CD4-positive, alpha-beta memory T cell (primary cell): ENCODE data around the gene TOE1. TPM values are rescaled to one million over a fixed set of nuclear protein-coding genes. Genes with fewer than 3 reads are reported as not detected.
"Not testable (repeated sequence)": the region's sequence is repeated elsewhere in the genome, so short reads cannot be mapped to it uniquely, and the experiment has no call there.

Source experiments
- CTCF ChIA-PET: fragments of 350-600 bp; sonication (Branson Sonifier 250); formaldehyde crosslinking; loops from one replicate; lab custom pipeline; 2021; ENCODE audit warnings: inconsistent platforms; ENCODE audit not compliant: partially characterized antibody; lab: Charles Lee
- POLR2A ChIA-PET: fragments of 350-600 bp; sonication (Branson Sonifier 250); formaldehyde crosslinking; loops from one replicate; lab custom pipeline; 2021; ENCODE audit not compliant: partially characterized antibody; lab: Charles Lee
- DNase-seq, 5 donors: peaks; one replicate each; pipeline versions ENCODE4 v3.0.0 to v3.0.0-alpha.2; 2020 to 2022; ENCODE audit warnings: mixed read lengths in 1 of 5
- H3K27ac ChIP-seq: one replicate; pipeline ENCODE4 v1.7.0; 2013; ENCODE audit warnings: low read depth, low read length
- H3K27me3 ChIP-seq: 2 replicates; pipeline ENCODE4 v1.7.0; 2013; ENCODE audit warnings: mild to moderate bottlenecking, low read length, moderate library complexity; ENCODE audit not compliant: insufficient read depth
- H3K36me3 ChIP-seq: 2 replicates; pipeline ENCODE4 v1.7.0; 2013; ENCODE audit warnings: mild to moderate bottlenecking, low read length, moderate library complexity; ENCODE audit not compliant: insufficient read depth
- H3K4me1 ChIP-seq: 2 replicates; pipeline ENCODE4 v1.7.0; 2013; ENCODE audit warnings: mild to moderate bottlenecking, low read length, moderate library complexity; ENCODE audit not compliant: insufficient read depth
- H3K4me3 ChIP-seq, 2 donors: one replicate each; pipeline ENCODE4 v1.7.0; 2013; ENCODE audit warnings: low read length in 2 of 2, mild to moderate bottlenecking in 1 of 2
- H3K9me3 ChIP-seq, 2 donors: one replicate each; pipeline ENCODE4 v1.7.0; 2013; ENCODE audit warnings: low read length in 2 of 2, control low read depth in 1 of 2; ENCODE audit not compliant: control insufficient read depth in 1 of 2
- H3K27ac Mint-ChIP-seq, 7 donors: one replicate each; pipeline ENCODE4 v1.8.0; 2020 to 2021; ENCODE audit warnings: mixed read lengths in 7 of 7, mild to moderate bottlenecking in 6 of 7, inconsistent platforms in 3 of 7, moderate library complexity in 3 of 7
- H3K27me3 Mint-ChIP-seq, 2 donors: one replicate each; pipeline ENCODE4 v1.8.0; 2020 to 2021; ENCODE audit warnings: mixed read lengths in 2 of 2
- H3K36me3 Mint-ChIP-seq, 2 donors: one replicate each; pipeline ENCODE4 v1.8.0; 2020 to 2021; ENCODE audit warnings: mixed read lengths in 2 of 2, inconsistent platforms in 1 of 2, mild to moderate bottlenecking in 1 of 2
- H3K4me1 Mint-ChIP-seq, 4 donors: one replicate each; pipeline ENCODE4 v1.8.0; 2020 to 2021; ENCODE audit warnings: mixed read lengths in 4 of 4, mild to moderate bottlenecking in 1 of 4
- H3K4me3 Mint-ChIP-seq, 8 donors: one replicate each; pipeline ENCODE4 v1.8.0; 2020 to 2021; ENCODE audit warnings: mixed read lengths in 8 of 8, mild to moderate bottlenecking in 7 of 8, moderate library complexity in 6 of 8, inconsistent platforms in 3 of 8
- H3K9me3 Mint-ChIP-seq, 8 donors: one replicate each; pipeline ENCODE4 v1.8.0; 2020 to 2021; ENCODE audit warnings: mixed read lengths in 8 of 8, mild to moderate bottlenecking in 5 of 8, inconsistent platforms in 3 of 8, moderate library complexity in 1 of 8
- intact Hi-C: fragments of 100-400 bp; cut with micrococcal nuclease; formaldehyde crosslinking; loops from one replicate; pipeline ENCODE4 v1.15.1; 2023
- polyA plus RNA-seq, 2 donors: library from polyadenylated mRNA; unstranded; fragments of 300-500 nt; fragmentation: Illumina TruSeq; gene quantifications; one replicate each; pipeline ENCODE4 v1.2.3, GENCODE V29; 2021
- total RNA-seq, 2 experiments: library from RNA; stranded (reverse); gene quantifications; one replicate each; pipeline ENCODE4 v1.2.3, GENCODE V29; 2021

Gene TOE1
- total and polyA plus RNA-seq, 4 experiments from 2014 or later: 6.1 to 18.9 (median 15.8) TPM

DNA sequence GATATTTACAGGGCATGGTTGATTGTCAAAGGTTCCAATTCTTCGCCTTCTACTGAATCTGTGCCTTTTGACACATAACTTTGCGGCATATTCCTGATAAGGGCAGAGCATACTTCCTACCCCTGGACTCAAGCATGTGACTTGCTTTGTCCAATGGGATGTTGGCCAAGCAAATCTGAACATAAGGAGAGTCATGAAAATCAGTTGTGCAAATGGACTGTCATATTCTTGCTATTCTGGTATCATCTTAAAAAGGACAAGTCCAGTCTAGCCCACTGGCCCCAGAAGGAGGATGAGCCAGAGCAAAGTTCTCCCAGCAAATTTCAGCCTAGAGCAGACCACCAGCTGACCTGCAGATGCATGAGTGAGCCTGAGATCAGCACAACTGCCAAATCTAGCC is 41.3 kb downstream of the TOE1 start:
- no peak overlapping the region for H3K27ac ChIP-seq
- H3K27me3 Mint-ChIP-seq: no peaks in the 10 kb centered on the region
- no peak for DNase-seq
- no peak overlapping the region for H3K4me3 Mint-ChIP-seq
- H3K27ac Mint-ChIP-seq: no peak overlapping the region
- intact Hi-C loops: no loop called here
- H3K9me3 ChIP-seq: no peaks in the 10 kb centered on the region
- no peak overlapping the region for H3K4me3 ChIP-seq
- H3K36me3 Mint-ChIP-seq: no peaks in the 10 kb centered on the region
- H3K27me3 ChIP-seq: no peaks in the 10 kb centered on the region
- H3K9me3 Mint-ChIP-seq: no peaks in the 10 kb centered on the region
- H3K4me1 ChIP-seq: no peaks in the 10 kb centered on the region
- H3K36me3 ChIP-seq: no peaks in the 10 kb centered on the region
- POLR2A ChIA-PET: no interaction called here
- CTCF ChIA-PET: no interaction called here
- H3K4me1 Mint-ChIP-seq: no peaks in the 10 kb centered on the region

DNA sequence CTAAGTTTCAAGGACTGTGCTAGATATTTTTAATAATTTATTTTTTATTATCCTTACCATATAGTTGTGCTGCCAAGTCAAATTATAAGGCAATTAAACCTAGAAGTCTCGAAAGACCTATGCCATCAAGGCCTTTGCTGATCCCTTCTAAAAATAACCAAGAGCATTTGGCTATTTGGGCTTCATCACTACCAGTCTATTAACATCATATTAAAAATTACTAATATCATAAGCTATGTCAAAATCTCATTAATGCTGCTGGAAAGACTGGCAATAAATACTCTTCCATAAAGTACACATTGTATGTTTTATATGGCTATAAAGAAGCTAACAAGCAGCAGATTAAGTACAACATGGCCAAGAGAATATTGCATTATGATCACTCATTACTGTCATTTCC is 43.2 kb downstream of the TOE1 start:
- ChIA-PET POLR2A (no interaction called here), CTCF (no interaction called here)
- Mint-ChIP-seq H3K27ac (peak overlapping the region in 1 of 7 donors; percentile 57), H3K9me3 (no peaks in the 10 kb centered on the region), H3K4me3 (no peak overlapping the region), H3K27me3 (no peaks in the 10 kb centered on the region), H3K36me3 (no peaks in the 10 kb centered on the region), H3K4me1 (no peaks in the 10 kb centered on the region)
- H3K36me3 ChIP-seq: no peaks in the 10 kb centered on the region
- intact Hi-C loops: no loop called here
- H3K4me1 ChIP-seq: no peaks in the 10 kb centered on the region
- H3K9me3 ChIP-seq: no peaks in the 10 kb centered on the region
- DNase-seq: no peak
- H3K27me3 ChIP-seq: no peaks in the 10 kb centered on the region
- H3K4me3 ChIP-seq: no peak overlapping the region
- no peak overlapping the region for H3K27ac ChIP-seq

DNA sequence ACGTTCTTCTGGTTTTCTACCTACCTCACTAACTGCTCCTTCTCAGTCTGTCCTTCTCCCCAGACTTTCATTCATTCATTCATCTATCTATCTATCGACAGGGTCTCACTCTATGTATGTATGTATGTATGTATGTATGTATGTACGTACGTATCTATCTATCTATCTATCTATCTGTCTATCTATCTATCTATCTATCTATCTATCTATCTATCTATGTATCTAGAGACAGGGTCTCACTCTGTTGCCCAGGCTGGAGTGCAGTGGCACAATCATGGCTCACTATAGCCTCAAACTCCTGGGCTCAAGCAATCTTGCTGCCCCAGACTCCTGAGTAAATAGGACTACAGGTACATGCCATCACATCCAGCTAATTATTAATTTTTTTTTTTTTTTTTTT is 44.2 kb downstream of the TOE1 start:
- H3K36me3 Mint-ChIP-seq, H3K4me3 ChIP-seq, POLR2A ChIA-PET, H3K9me3 Mint-ChIP-seq, H3K27ac Mint-ChIP-seq, H3K36me3 ChIP-seq, H3K9me3 ChIP-seq, H3K4me3 Mint-ChIP-seq, H3K27me3 ChIP-seq, CTCF ChIA-PET, H3K4me1 ChIP-seq, DNase-seq, H3K27ac ChIP-seq, H3K27me3 Mint-ChIP-seq, intact Hi-C loops, H3K4me1 Mint-ChIP-seq: not testable (repeated sequence)

DNA sequence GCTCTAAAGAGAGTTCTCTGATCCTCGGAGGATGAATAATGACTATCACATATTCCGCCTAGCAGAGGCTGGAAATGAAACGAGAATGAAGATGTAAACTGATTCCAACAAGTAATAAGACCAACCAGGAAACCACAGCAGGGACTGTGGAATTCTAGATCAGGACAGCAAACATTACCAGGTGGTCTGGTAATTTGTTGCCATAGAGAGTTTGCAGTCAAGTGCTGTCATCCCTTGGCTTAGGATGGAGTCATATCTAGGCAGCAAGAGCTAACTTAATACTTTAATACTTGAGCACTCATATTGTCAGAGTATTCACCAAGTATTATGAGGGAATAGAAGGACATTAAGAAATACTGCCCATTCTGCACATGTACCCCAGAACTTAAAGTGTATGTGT is 45.3 kb downstream of the TOE1 start:
- CTCF ChIA-PET: no interaction called here

DNA sequence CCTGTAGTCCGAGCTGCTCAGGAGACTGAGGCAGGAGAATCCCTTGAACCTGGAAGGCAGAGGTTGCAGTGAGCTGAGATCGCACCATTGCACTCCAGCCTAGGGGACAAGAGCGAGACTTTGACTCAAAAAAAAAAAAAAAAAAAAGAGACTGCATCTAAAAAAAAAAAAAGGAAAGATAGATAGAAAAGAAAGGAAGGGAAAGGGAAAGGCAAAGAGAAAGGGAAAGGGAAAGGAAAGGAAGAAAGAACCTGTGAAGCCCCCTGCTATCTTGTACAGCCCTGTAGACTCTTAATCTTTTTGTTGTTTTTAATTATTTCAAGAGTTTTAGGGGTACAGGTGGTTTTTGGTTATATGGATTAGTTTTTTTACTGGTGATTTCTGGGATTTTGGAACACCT is 46.2 kb downstream of the TOE1 start:
- H3K36me3 ChIP-seq: no peaks in the 10 kb centered on the region
- CTCF ChIA-PET: no interaction called here
- H3K4me1 Mint-ChIP-seq: no peaks in the 10 kb centered on the region
- no peaks in the 10 kb centered on the region for H3K27me3 Mint-ChIP-seq
- H3K4me1 ChIP-seq: no peaks in the 10 kb centered on the region
- no peak overlapping the region for H3K4me3 Mint-ChIP-seq
- H3K9me3 Mint-ChIP-seq: no peaks in the 10 kb centered on the region
- no peak overlapping the region for H3K27ac ChIP-seq
- DNase-seq: no peak
- no peak overlapping the region for H3K27ac Mint-ChIP-seq
- H3K4me3 ChIP-seq: no peak overlapping the region
- intact Hi-C loops: no loop called here
- no peaks in the 10 kb centered on the region for H3K9me3 ChIP-seq
- H3K27me3 ChIP-seq: no peaks in the 10 kb centered on the region
- no peaks in the 10 kb centered on the region for H3K36me3 Mint-ChIP-seq
- POLR2A ChIA-PET: no interaction called here

More for the DNA sequence above, 45.3 kb downstream of the TOE1 start:
- Mint-ChIP-seq H3K27ac (no peak overlapping the region), H3K27me3 (no peaks in the 10 kb centered on the region), H3K4me1 (no peaks in the 10 kb centered on the region), H3K36me3 (no peaks in the 10 kb centered on the region), H3K9me3 (no peaks in the 10 kb centered on the region), H3K4me3 (no peak overlapping the region)
- H3K27ac ChIP-seq: no peak overlapping the region
- POLR2A ChIA-PET: no interaction called here
- intact Hi-C loops: no loop called here
- H3K36me3 ChIP-seq: no peaks in the 10 kb centered on the region
- no peak overlapping the region for H3K4me3 ChIP-seq
- no peaks in the 10 kb centered on the region for H3K9me3 ChIP-seq
- no peaks in the 10 kb centered on the region for H3K27me3 ChIP-seq
- no peaks in the 10 kb centered on the region for H3K4me1 ChIP-seq
- no peak for DNase-seq

Other genes with a start within 250 kb of the TOE1 start
- 1 to 10 TPM; 3.4 to 3.7 TPM for gene ZSWIM5, start 133.6 kb upstream of the TOE1 start, total RNA-seq
- under 1 TPM; 0.09 to 0.69 TPM for gene ZSWIM5, start 133.6 kb upstream of the TOE1 start, polyA plus RNA-seq
- under 1 TPM; 0.19 to 0.32 TPM for gene HPDL, start 13.3 kb upstream of the TOE1 start, total RNA-seq
- under 1 TPM; 0.30 to 0.78 TPM for gene HPDL, start 13.3 kb upstream of the TOE1 start, polyA plus RNA-seq
- 10 to 100 TPM; 70.0 to 72.1 TPM for gene MUTYH, start 270 bp downstream of the TOE1 start, total RNA-seq
- gene MUTYH, start 270 bp downstream of the TOE1 start, polyA plus RNA-seq: 10 to 100 TPM; 24.0 to 26.1 TPM
- 1 to 10 TPM; 7.5 to 7.7 TPM for gene TESK2, start 151.0 kb downstream of the TOE1 start, total RNA-seq
- gene TESK2, start 151.0 kb downstream of the TOE1 start, polyA plus RNA-seq: 1 to 10 TPM; 4.5 to 4.9 TPM
- gene CCDC163, start 159.9 kb downstream of the TOE1 start, total RNA-seq: 1 to 10 TPM; 4.0 to 4.2 TPM
- gene CCDC163, start 159.9 kb downstream of the TOE1 start, polyA plus RNA-seq: 1 to 10 TPM; 4.3 to 4.6 TPM
- 1 to 10 TPM; 6.2 to 6.5 TPM for gene MMACHC, start 160.1 kb downstream of the TOE1 start, total RNA-seq
- 1 to 10 TPM in 1 of 2 donors, not detected in 1; 1.5 TPM for gene MMACHC, start 160.1 kb downstream of the TOE1 start, polyA plus RNA-seq
- 100 to 1,000 TPM; 130 to 145 TPM for gene PRDX1, start 181.7 kb downstream of the TOE1 start, total RNA-seq
- 100 to 1,000 TPM; 249 to 288 TPM for gene PRDX1, start 181.7 kb downstream of the TOE1 start, polyA plus RNA-seq
- 10 to 100 TPM; 84.3 to 89.8 TPM for gene AKR1A1, start 210.7 kb downstream of the TOE1 start, total RNA-seq
- 100 to 1,000 TPM in 1 of 2 donors, 10 to 100 TPM in 1; 94.6 to 124 TPM for gene AKR1A1, start 210.7 kb downstream of the TOE1 start, polyA plus RNA-seq
- gene NASP, start 243.9 kb downstream of the TOE1 start, total RNA-seq: 10 to 100 TPM; 93.7 to 93.9 TPM
- gene NASP, start 243.9 kb downstream of the TOE1 start, polyA plus RNA-seq: 10 to 100 TPM; 57.1 to 87.1 TPM